HCT116 (cell line): ENCODE measurements around the gene ZNF302.

Experiments
- EGR1 ChIP-seq: IDR thresholded peaks from 2 replicates; pipeline ENCODE4 v1.6.1; 2012; ENCODE audit warnings: low read depth
- ELF1 ChIP-seq: IDR thresholded peaks from 2 replicates; pipeline ENCODE4 v1.6.1; 2012; ENCODE audit warnings: low read depth, borderline replicate concordance
- EZH2 ChIP-seq: fragments of 200-600 bp; sonication (generic); IDR thresholded peaks from 2 replicates; pipeline ENCODE4 v1.6.1; 2017; ENCODE audit warnings: antibody characterized with exemption, mixed run types
- EZH2phosphoT487 ChIP-seq: fragments of 200-600 bp; IDR thresholded peaks from 2 replicates; pipeline ENCODE4 v1.6.1; 2018; ENCODE audit warnings: antibody characterized with exemption, borderline replicate concordance
- FOSL1 ChIP-seq: IDR thresholded peaks from 2 replicates; pipeline ENCODE4 v1.6.1; 2012; ENCODE audit warnings: low read depth
- POLR2A ChIP-seq: IDR thresholded peaks from 2 replicates; pipeline ENCODE4 v1.7.0; 2011; ENCODE audit warnings: borderline replicate concordance; ENCODE audit not compliant: insufficient read depth, insufficient read length; ENCODE audit errors: extremely low read depth
- RAD21 ChIP-seq: IDR thresholded peaks from 2 replicates; pipeline ENCODE4 v1.6.1; 2012; ENCODE audit warnings: low read depth, mild to moderate bottlenecking
- SIN3A ChIP-seq: IDR thresholded peaks from 2 replicates; pipeline ENCODE4 v1.6.1; 2012; ENCODE audit warnings: low read depth
- TCF7L2 ChIP-seq: IDR thresholded peaks from 2 replicates; pipeline ENCODE4 v1.7.0; 2011; ENCODE audit warnings: borderline replicate concordance, inconsistent platforms; ENCODE audit not compliant: insufficient read depth, insufficient read length; ENCODE audit errors: extremely low read depth
- YY1 ChIP-seq: IDR thresholded peaks from 2 replicates; pipeline ENCODE4 v1.6.1; 2011; ENCODE audit warnings: low read length, low read depth, moderate library complexity, mild to moderate bottlenecking; ENCODE audit not compliant: insufficient replicate concordance; ENCODE audit errors: extremely low read depth
- ZFX ChIP-seq: fragments of 450-650 bp; IDR thresholded peaks from 2 replicates; pipeline ENCODE4 v1.6.1; 2017
- TF ChIP-seq, protein P1 (sequence below), 3 experiments: fragments of 200-600 bp in 1 of 3; sonication (generic) in 1 of 3; IDR thresholded peaks in 2 of 3; conservative IDR thresholded peaks in 1 of 3; 2 replicates each; pipeline ENCODE4 v1.5.1; 2012 to 2017; ENCODE audit warnings: low read depth in 2 of 3, low read length in 2 of 3, antibody characterized with exemption in 1 of 3, borderline replicate concordance in 1 of 3, control low read depth in 1 of 3, mild to moderate bottlenecking in 1 of 3, mixed read lengths in 1 of 3, mixed run types in 1 of 3, moderate library complexity in 1 of 3; ENCODE audit not compliant: insufficient read depth in 1 of 3
- TF ChIP-seq, protein P2 (sequence below): IDR thresholded peaks from 2 replicates; pipeline ENCODE4 v1.6.1; 2012

DNA sequence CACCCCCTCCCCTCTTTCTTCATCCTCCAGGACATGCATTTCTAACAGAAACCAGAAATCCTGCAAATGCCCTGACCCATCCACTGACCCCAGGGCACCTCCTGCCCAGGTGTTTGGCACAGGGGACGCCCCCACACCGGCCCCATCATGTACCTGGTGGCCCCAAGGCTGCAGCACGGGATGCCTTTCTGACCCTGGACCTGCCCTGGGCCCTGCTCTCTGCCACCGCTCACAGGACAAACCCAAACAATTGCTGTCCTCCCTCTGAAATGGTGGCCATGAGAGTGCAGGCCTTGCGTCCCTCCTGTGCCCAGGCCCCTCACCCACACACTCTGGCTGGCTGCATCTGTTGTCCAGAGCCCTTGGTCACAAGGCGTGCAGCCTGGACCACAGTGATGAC lies 12.6 kb upstream of the ZNF302 start:
- TF ChIP-seq, protein P1, sequence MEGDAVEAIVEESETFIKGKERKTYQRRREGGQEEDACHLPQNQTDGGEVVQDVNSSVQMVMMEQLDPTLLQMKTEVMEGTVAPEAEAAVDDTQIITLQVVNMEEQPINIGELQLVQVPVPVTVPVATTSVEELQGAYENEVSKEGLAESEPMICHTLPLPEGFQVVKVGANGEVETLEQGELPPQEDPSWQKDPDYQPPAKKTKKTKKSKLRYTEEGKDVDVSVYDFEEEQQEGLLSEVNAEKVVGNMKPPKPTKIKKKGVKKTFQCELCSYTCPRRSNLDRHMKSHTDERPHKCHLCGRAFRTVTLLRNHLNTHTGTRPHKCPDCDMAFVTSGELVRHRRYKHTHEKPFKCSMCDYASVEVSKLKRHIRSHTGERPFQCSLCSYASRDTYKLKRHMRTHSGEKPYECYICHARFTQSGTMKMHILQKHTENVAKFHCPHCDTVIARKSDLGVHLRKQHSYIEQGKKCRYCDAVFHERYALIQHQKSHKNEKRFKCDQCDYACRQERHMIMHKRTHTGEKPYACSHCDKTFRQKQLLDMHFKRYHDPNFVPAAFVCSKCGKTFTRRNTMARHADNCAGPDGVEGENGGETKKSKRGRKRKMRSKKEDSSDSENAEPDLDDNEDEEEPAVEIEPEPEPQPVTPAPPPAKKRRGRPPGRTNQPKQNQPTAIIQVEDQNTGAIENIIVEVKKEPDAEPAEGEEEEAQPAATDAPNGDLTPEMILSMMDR (IDR thresholded peaks at IDR 0.05 in 2 of 3, conservative IDR thresholded peaks at IDR 0.05 in 1 of 3; ENCODE audit: borderline replicate concordance in 1 of 3, insufficient read depth in 1 of 3, low read depth in 2 of 3, low read length in 2 of 3): no peak
- no peak for TF ChIP-seq RAD21
- TF ChIP-seq POLR2A: no peak
- TF ChIP-seq, protein P2, sequence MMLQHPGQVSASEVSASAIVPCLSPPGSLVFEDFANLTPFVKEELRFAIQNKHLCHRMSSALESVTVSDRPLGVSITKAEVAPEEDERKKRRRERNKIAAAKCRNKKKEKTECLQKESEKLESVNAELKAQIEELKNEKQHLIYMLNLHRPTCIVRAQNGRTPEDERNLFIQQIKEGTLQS: no peak
- no peak for TF ChIP-seq YY1
- no peak for TF ChIP-seq EZH2
- no peak for TF ChIP-seq FOSL1
- no peak for TF ChIP-seq SIN3A
- no peak for TF ChIP-seq EGR1
- no peak for TF ChIP-seq ZFX
- TF ChIP-seq EZH2phosphoT487: no peak
- TF ChIP-seq ELF1: no peak
- no peak for TF ChIP-seq TCF7L2
